Thoracic aorta (tissue), 2 donors: ENCODE measurements around the gene TBC1D5. TPM values are rescaled to one million over a fixed set of nuclear protein-coding genes. Genes with fewer than 3 reads are reported as not detected.

Source experiments
- ATAC-seq: fragments of 150-250 bp; one replicate; pipeline ENCODE4 v1.8.0; 2017; ENCODE audit warnings: low read depth; ENCODE audit not compliant: insufficient number of reproducible peaks, low FRiP score
- DNase-seq: peaks from one replicate; pipeline ENCODE4 v3.0.0-alpha.2; 2020; ENCODE audit warnings: low spot score
- H3K27ac ChIP-seq, 2 donors: fragments of 200-600 bp; sonication (generic); 1 replicate in 1 of 2; 2 replicates in 1 of 2; pipeline ENCODE4 v1.5.1; 2016; ENCODE audit warnings: mild to moderate bottlenecking in 2 of 2, moderate library complexity in 2 of 2
- H3K27me3 ChIP-seq: fragments of 200-600 bp; sonication (generic); replicated peaks from 2 replicates; pipeline ENCODE4 v1.6.0; 2016; ENCODE audit warnings: mild to moderate bottlenecking; ENCODE audit not compliant: insufficient read depth
- H3K36me3 ChIP-seq: fragments of 200-600 bp; sonication (generic); one replicate; pipeline ENCODE4 v1.5.1; 2016
- H3K4me1 ChIP-seq, 2 donors: fragments of 200-600 bp; sonication (generic); 1 replicate in 1 of 2; 2 replicates in 1 of 2; pipeline versions ENCODE4 v1.5.1 to v1.6.0; 2016; ENCODE audit warnings: low read depth in 2 of 2, mild to moderate bottlenecking in 1 of 2; ENCODE audit not compliant: control insufficient read depth in 1 of 2
- H3K4me3 ChIP-seq: fragments of 200-600 bp; sonication (generic); 2 replicates; pipeline ENCODE4 v1.5.1; 2016; ENCODE audit warnings: mild to moderate bottlenecking
- H3K9me3 ChIP-seq: fragments of 200-600 bp; sonication (generic); 2 replicates; pipeline ENCODE4 v1.5.1; 2016
- CTCF ChIP-seq: fragments of 200-600 bp; sonication (generic); IDR thresholded peaks from one replicate; pipeline ENCODE4 v1.5.1; 2019; ENCODE audit warnings: antibody characterized with exemption
- total RNA-seq, 2 donors: library from RNA; depleted of rRNA; stranded (reverse); fragments of >200 nt; gene quantifications; one replicate each; pipeline versions ENCODE4 v1.1.0 to v1.2.3, GENCODE V29; 2016

The TBC1D5 gene
- total RNA-seq, 2 donors from 2014 or later = 80.6 to 103 TPM

GRCh38 chr3:17508180-17508752, 234.2 kb downstream of the TBC1D5 start:
- Histone ChIP-seq H3K9me3 (no peaks in the 10 kb centered on the region), H3K27ac (no peak overlapping the region), H3K4me3 (no peak overlapping the region), H3K36me3 (no peaks in the 10 kb centered on the region), H3K27me3 (no peaks in the 10 kb centered on the region), H3K4me1 (peaks cover 11 to 12% of the 10 kb centered on the region in 2 donors)
- no peak for TF ChIP-seq CTCF
- DNase-seq (no peak), ATAC-seq (no peak)

GRCh38 chr3:17507480-17507879, 235.0 kb downstream of the TBC1D5 start:
- TF ChIP-seq CTCF = no peak
- H3K36me3 ChIP-seq = no peaks in the 10 kb centered on the region
- no peak for ATAC-seq
- H3K27me3 ChIP-seq = no peaks in the 10 kb centered on the region
- H3K27ac ChIP-seq = no peak overlapping the region
- H3K9me3 ChIP-seq = no peaks in the 10 kb centered on the region
- no peak for DNase-seq
- H3K4me3 ChIP-seq = no peak overlapping the region
- peaks cover 11 to 12% of the 10 kb centered on the region in 2 donors for H3K4me1 ChIP-seq

GRCh38 chr3:17505856-17506255, 236.6 kb downstream of the TBC1D5 start:
- no peaks in the 10 kb centered on the region for H3K9me3 ChIP-seq
- ATAC-seq = no peak
- no peak for TF ChIP-seq CTCF
- H3K4me3 ChIP-seq = no peak overlapping the region
- no peak overlapping the region for H3K27ac ChIP-seq
- peaks cover 11 to 12% of the 10 kb centered on the region in 2 donors for H3K4me1 ChIP-seq
- H3K27me3 ChIP-seq = no peaks in the 10 kb centered on the region
- no peak for DNase-seq
- H3K36me3 ChIP-seq = no peaks in the 10 kb centered on the region

- Histone ChIP-seq H3K9me3 (no peaks in the 10 kb centered on the region), H3K36me3 (no peaks in the 10 kb centered on the region), H3K27ac (no peak overlapping the region), H3K27me3 (no peaks in the 10 kb centered on the region), H3K4me1 (peaks cover 11 to 22% of the 10 kb centered on the region in 2 donors), H3K4me3 (no peak overlapping the region)
- DNase-seq (no peak), ATAC-seq (no peak)
- TF ChIP-seq CTCF = no peak
These were observed 240.7 kb downstream of the TBC1D5 start for GRCh38 chr3:17501745-17502144.

- no peaks in the 10 kb centered on the region for H3K36me3 ChIP-seq
- ATAC-seq = no peak
- H3K4me1 ChIP-seq = peaks cover 8 to 26% of the 10 kb centered on the region in 2 donors
- no peak for TF ChIP-seq CTCF
- DNase-seq = no peak
- no peak overlapping the region for H3K27ac ChIP-seq
- no peaks in the 10 kb centered on the region for H3K27me3 ChIP-seq
- no peak overlapping the region for H3K4me3 ChIP-seq
- no peaks in the 10 kb centered on the region for H3K9me3 ChIP-seq
These were observed 241.8 kb downstream of the TBC1D5 start for GRCh38 chr3:17500618-17501017.
